Osteoblast (primary cell): Measurements from ENCODE around the gene TSFM. TPM values are rescaled to one million over a fixed set of nuclear protein-coding genes. Genes with fewer than 3 reads are reported as not detected.
"Not testable (repeated sequence)": the region's sequence is repeated elsewhere in the genome, so short reads cannot be mapped to it uniquely, and the experiment has no call there.

Experiments
- DNase-seq: peaks from one replicate; pipeline ENCODE4 v3.0.0; 2011; ENCODE audit warnings: low spot score, mixed read lengths; ENCODE audit not compliant: insufficient read length; ENCODE audit errors: missing footprints
- H2AFZ ChIP-seq: 2 replicates; pipeline ENCODE4 v1.6.0; 2011; ENCODE audit warnings: mild to moderate bottlenecking, low read length
- H3K27ac ChIP-seq: 2 replicates; pipeline ENCODE4 v1.5.1; 2011; ENCODE audit warnings: mild to moderate bottlenecking, low read depth, low read length, moderate library complexity
- H3K27me3 ChIP-seq: 2 replicates; pipeline ENCODE4 v1.6.0; 2012; ENCODE audit warnings: mild to moderate bottlenecking, control low read depth, inconsistent platforms, low read length, moderate library complexity; ENCODE audit not compliant: insufficient read depth
- H3K36me3 ChIP-seq: 2 replicates; pipeline ENCODE4 v1.5.1; 2011; ENCODE audit warnings: mild to moderate bottlenecking, low read length, control low read depth, moderate library complexity; ENCODE audit not compliant: insufficient read depth
- H3K4me1 ChIP-seq: 2 replicates; pipeline ENCODE4 v1.5.1; 2011; ENCODE audit warnings: mild to moderate bottlenecking, low read length, control low read depth, moderate library complexity; ENCODE audit not compliant: insufficient read depth
- H3K4me2 ChIP-seq: 2 replicates; pipeline ENCODE4 v1.6.0; 2011; ENCODE audit warnings: mild to moderate bottlenecking, low read length; ENCODE audit not compliant: insufficient read depth
- H3K4me3 ChIP-seq: fragments of 200-600 bp; sonication (generic); 3 replicates; pipeline ENCODE4 v1.5.1; 2012; ENCODE audit warnings: mild to moderate bottlenecking, low read length, inconsistent platforms; ENCODE audit not compliant: insufficient read depth
- H3K79me2 ChIP-seq: 2 replicates; pipeline ENCODE4 v1.6.0; 2012; ENCODE audit warnings: mild to moderate bottlenecking, low read length, control low read depth, inconsistent platforms; ENCODE audit not compliant: insufficient read depth
- H3K9me3 ChIP-seq: 2 replicates; pipeline ENCODE4 v1.5.1; 2011; ENCODE audit warnings: low read depth, low read length, control low read depth
- H4K20me1 ChIP-seq: 2 replicates; pipeline ENCODE4 v1.6.0; 2012; ENCODE audit warnings: mild to moderate bottlenecking, low read length, control low read depth; ENCODE audit not compliant: insufficient read depth
- total RNA-seq: library from RNA; depleted of rRNA; stranded (reverse); fragments of >200 nt; gene quantifications from 2 replicates; pipeline ENCODE4 v1.2.3, GENCODE V29; 2012
- TF ChIP-seq, protein P1 (sequence below): IDR thresholded peaks from 2 replicates; pipeline ENCODE4 v1.5.1; 2011; ENCODE audit warnings: mild to moderate bottlenecking, low read depth, low read length, moderate library complexity; ENCODE audit errors: extremely low read depth

The TSFM gene
- total RNA-seq, 1 donor, result 18.1 TPM

DNA sequence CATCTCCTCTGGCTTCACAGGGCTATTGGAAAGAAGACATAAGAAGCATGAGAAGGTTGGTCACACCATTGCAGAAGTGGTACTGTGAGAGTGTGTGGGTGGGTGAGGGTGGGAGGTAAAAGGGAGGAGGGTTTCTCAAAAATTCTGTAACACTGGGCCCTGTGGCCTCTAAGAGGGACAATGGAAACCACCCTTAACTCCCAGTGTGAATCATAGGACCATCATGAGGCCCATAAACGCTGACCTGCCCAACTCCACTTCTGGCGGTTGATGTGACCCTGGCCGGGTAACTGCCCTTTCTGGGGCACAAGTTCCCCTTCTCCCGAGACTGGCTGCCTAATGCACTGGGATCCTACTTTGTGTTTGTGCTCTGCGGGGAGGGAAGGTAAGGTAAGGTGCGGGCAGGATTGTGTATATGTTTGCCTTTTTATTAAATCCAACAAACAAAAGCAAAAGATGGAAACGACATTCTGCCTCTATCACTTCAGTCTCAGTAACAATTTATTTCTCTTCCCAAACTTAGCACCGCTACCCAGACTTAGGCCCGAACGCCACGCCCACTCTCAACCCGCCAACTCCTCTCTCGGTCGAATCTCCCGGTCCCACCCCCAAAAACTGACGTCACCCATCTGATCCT is 11.2 kb upstream of the TSFM start:
- TF ChIP-seq, protein P1, sequence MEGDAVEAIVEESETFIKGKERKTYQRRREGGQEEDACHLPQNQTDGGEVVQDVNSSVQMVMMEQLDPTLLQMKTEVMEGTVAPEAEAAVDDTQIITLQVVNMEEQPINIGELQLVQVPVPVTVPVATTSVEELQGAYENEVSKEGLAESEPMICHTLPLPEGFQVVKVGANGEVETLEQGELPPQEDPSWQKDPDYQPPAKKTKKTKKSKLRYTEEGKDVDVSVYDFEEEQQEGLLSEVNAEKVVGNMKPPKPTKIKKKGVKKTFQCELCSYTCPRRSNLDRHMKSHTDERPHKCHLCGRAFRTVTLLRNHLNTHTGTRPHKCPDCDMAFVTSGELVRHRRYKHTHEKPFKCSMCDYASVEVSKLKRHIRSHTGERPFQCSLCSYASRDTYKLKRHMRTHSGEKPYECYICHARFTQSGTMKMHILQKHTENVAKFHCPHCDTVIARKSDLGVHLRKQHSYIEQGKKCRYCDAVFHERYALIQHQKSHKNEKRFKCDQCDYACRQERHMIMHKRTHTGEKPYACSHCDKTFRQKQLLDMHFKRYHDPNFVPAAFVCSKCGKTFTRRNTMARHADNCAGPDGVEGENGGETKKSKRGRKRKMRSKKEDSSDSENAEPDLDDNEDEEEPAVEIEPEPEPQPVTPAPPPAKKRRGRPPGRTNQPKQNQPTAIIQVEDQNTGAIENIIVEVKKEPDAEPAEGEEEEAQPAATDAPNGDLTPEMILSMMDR, result no peak
- Histone ChIP-seq H3K9me3 (no peaks in the 10 kb centered on the region), H3K4me3 (peak overlapping the region; percentile 91), H3K79me2 (peaks cover 12% of the 10 kb centered on the region), H3K36me3 (peaks cover 26% of the 10 kb centered on the region), H3K4me1 (peaks cover 29% of the 10 kb centered on the region), H2AFZ (peak overlapping the region; percentile 98), H4K20me1 (no peaks in the 10 kb centered on the region), H3K27me3 (peaks cover 11% of the 10 kb centered on the region), H3K4me2 (peak overlapping the region; percentile 90), H3K27ac (peak overlapping the region; percentile 95)
- peak; percentile 98 for DNase-seq

DNA sequence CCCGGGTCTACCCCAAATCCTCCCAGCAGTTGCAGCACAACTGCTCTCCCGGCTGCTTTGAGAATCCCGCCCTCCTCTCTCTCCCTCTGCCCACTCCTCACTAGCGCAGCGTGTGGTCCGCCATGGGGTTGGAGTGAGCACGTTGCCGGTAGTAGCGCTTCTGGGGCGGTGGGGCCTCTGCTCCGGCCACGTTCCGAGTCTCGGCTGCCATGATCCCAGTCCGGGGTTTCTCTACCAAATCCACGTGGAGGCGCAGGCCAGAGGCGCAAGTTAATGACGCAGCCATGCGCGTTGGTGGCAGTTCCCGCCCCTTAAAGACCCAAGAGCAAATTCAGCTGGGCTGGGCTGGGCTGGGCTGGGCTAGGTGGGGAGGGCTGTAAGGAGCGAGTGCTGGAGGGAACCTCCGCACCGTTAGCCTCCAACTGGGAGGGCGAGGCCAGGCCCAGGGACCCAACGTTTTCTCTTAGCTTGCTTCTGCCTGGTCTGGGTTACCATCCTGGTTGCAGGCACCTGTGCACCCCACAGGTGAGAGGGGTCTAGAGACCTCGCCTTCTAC is 10.6 kb upstream of the TSFM start, which contains the start of gene METTL1:
TSS of gene METTL1 (minus strand) at position 233 of the 556 bp plus-strand sequence. CDS start at position 211, 22 bp downstream.
- TF ChIP-seq, protein P1, result no peak
- H3K4me1 ChIP-seq, result peaks cover 23% of the 10 kb centered on the region
- peak within 1 kb of the TSS; percentile 91 for H3K4me3 ChIP-seq
- peak within 1 kb of the TSS; percentile 98 for H2AFZ ChIP-seq
- no peaks in the 10 kb centered on the region for H3K9me3 ChIP-seq
- peak within 1 kb of the TSS; percentile 95 for H3K27ac ChIP-seq
- H3K79me2 ChIP-seq, result peaks cover 12% of the 10 kb centered on the region
- no peaks in the 10 kb centered on the region for H4K20me1 ChIP-seq
- DNase-seq, result peak; percentile 98
- H3K36me3 ChIP-seq, result peaks cover 26% of the 10 kb centered on the region
- H3K4me2 ChIP-seq, result peak within 1 kb of the TSS; percentile 90
- H3K27me3 ChIP-seq, result peaks cover 5% of the 10 kb centered on the region

DNA sequence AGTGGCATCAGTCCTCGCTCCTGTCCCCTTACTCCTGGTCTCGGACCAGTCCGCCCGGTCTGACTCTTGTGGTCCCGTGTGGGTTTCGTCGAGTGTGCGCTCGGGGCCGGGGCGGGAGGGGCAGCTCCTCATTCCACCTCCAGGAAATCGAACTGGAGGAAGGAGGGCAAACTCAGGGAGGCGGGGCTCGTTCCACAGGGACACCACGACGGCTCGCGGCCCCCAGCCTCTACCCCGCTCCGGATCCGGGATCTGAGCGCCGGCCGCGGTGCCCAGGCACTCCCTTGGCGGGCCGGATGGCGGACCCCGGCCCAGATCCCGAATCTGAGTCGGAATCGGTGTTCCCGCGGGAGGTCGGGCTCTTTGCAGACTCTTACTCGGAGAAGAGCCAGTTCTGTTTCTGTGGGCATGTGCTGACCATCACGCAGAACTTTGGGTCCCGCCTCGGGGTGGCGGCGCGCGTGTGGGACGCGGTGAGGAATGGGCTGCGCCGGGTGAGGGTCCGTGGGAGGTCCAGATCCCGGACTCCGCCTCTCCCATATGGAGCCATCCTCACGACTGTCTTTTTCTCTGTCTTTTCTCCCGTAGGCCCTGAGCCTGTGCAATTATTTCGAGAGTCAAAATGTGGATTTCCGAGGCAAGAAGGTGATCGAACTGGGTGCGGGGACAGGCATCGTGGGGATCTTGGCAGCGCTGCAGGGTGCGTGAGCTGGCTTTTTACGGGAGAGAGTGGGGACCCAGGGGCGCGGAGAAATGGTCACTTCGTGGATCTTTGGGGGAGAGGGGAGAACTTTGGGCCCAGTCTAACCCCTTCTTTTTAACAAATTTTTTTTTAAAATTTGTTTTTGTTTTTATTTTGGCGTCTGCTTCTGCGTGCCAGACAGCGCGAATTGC is 9.9 kb upstream of the TSFM start, which contains the start of gene EEF1AKMT3:
TSS of gene EEF1AKMT3 (plus strand) at position 186 of the 894 bp plus-strand sequence. CDS start at position 297, 111 bp downstream.
- TF ChIP-seq, protein P1, result no peak
- H3K4me2 ChIP-seq, result peak within 1 kb of the TSS; percentile 90
- H3K4me3 ChIP-seq, result peak within 1 kb of the TSS; percentile 91
- H3K79me2 ChIP-seq, result peaks cover 12% of the 10 kb centered on the region
- DNase-seq, result peak; percentile 94
- H3K36me3 ChIP-seq, result peaks cover 26% of the 10 kb centered on the region
- no peaks in the 10 kb centered on the region for H3K9me3 ChIP-seq
- no peaks in the 10 kb centered on the region for H3K27me3 ChIP-seq
- peaks cover 18% of the 10 kb centered on the region for H3K4me1 ChIP-seq
- no peaks in the 10 kb centered on the region for H4K20me1 ChIP-seq
- peak within 1 kb of the TSS; percentile 98 for H2AFZ ChIP-seq
- H3K27ac ChIP-seq, result peak within 1 kb of the TSS; percentile 95

DNA sequence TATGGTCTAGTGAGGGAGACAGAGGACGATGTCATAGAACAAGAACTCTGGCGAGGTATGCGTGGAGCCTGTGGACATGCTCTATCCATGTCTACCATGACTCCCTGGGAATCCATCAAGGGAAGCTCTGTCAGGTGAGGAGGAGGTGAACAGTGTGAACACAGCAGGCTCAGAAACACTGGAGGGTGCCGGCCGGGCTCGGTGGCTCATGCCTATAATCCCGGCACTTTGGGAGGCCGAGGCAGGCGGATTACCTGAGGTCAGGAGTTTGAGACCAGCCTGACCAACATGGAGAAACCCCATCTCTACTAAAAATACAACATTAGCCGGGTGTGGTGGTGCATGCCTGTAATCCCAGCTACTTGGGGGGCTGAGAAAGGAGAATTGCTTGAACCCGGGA is 8.0 kb upstream of the TSFM start:
- H3K27ac ChIP-seq, H3K27me3 ChIP-seq, H3K9me3 ChIP-seq, H3K4me3 ChIP-seq, H4K20me1 ChIP-seq, H3K4me2 ChIP-seq, H2AFZ ChIP-seq, DNase-seq: not testable (repeated sequence)
- peaks cover 18% of the 10 kb centered on the region for H3K4me1 ChIP-seq
- peaks cover 12% of the 10 kb centered on the region for H3K79me2 ChIP-seq
- H3K36me3 ChIP-seq, result peaks cover 13% of the 10 kb centered on the region
